HG03066 (cell line): ENCODE results near the gene NDC1.

Experiments
- ATAC-seq: cut with Tn5 transposase; IDR thresholded peaks from one replicate; pipeline ENCODE4 v1.9.1; 2021; ENCODE audit warnings: low read depth; ENCODE audit not compliant: unreplicated experiment

The NDC1 gene

DNA sequence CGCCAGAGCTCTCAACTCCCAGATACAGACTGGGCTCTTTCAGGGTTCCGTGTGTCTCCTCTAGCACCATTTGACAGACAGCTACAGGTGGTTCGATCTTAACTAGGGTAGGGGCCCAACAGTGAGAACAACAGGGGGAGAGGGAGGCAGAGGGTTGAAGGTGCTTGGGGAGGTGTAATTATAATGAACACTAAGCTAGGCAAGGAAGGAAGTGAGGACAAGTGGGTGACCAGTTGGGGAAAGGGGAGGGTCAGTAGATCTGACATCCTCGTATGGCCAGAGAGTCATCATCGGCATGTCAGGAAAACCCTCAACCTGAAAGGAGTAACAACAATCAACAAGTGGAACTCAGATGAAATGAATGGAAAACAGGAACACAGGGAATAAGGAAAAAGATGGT, 121.9 kb downstream of the NDC1 start:
- ATAC-seq: no peak

DNA sequence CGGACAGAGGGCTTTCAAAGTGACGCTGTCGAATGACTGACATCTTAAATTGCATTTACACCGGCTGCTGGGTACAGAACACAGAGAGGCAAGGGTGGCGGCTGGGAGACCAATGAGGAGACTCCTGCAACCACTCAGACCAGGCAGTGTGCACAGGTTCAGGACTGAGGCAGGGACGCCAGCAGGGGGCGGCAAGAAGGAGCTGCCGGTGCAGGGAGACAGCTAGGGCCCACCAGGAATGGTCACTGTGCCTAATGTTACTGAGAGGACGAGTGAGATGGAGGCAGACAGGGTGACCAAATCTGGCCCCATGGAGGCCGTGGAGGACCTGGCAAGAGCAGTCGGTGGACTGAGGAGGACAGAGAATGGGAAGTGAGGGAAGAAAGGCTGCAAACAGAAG, 122.6 kb downstream of the NDC1 start:
- ATAC-seq: no peak
